Activated CD4-positive, alpha-beta T cell treated with anti-CD3 and anti-CD28 coated beads for 4 hours (primary cell): ENCODE data around the gene UBR4.

Experiments used
- DNase-seq, 2 donors: peaks; one replicate each; pipeline ENCODE4 v3.0.0-alpha.2; 2020

UBR4 gene

GRCh38 chr1:19087737-19088594 lies 122.1 kb downstream of the UBR4 start:
- DNase-seq = peak in 1 of 2 donors; percentile 17

GRCh38 chr1:19087017-19087736 lies 122.9 kb downstream of the UBR4 start:
- no peak for DNase-seq

DNA sequence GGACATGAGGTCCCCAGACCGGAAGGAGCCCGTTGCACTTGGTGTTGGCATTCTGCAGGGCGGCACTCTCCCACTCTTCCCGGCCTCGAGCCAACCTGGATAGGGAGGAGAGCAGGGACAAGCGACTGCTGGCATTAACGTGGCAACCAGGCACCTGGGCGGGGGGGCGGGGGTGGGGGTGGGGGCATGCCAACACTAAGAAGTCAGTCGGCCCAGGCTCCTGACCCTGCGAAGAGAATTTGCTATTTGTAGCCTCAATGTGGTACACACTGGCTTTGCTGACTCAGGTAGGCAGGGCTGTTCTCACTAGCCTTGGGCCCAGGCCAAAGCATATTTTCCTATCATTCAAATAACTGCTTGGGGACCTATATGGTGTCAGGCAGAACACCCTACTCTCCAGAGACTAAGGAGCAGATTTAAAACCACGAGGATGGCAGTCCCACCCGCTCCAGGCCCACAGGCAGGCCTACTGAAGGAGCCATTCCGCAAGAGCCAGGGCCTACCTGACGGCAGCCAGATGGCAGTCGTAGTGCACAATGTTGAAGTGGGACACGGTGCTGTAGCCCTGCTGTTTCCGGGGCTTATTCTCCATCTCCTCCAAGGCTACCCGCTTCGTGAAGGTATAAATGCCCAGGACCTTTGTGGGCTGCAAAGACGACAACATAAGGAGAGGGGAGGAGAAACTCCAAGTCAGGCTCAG lies 123.7 kb downstream of the UBR4 start:
- DNase-seq = no peak

DNA sequence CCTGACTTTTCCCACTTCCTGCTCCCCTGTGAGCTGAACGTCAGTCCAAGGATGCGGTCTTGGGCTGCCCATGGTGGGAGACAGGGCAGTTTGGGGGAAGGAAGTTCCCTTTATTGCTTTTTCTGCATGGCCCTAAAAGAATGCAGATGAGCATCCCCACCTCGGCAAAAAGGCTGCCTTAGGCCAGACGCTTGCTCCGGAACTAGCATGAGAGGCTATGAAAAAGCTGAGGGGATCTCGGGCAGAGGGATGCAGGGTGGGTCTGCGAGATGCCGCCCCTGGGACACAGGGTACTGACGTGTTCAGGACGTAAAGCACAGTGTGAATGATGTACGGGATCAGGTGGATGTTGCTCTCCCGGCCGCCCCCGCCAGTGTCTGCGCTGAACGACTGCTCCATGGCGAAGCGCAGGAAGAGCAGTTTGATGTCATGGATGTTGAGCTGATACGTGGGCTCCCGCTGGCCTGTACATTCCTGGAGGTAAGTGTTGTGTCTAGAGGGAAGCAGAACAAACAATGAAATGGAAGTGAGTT lies 125.8 kb downstream of the UBR4 start:
- no peak for DNase-seq

DNA sequence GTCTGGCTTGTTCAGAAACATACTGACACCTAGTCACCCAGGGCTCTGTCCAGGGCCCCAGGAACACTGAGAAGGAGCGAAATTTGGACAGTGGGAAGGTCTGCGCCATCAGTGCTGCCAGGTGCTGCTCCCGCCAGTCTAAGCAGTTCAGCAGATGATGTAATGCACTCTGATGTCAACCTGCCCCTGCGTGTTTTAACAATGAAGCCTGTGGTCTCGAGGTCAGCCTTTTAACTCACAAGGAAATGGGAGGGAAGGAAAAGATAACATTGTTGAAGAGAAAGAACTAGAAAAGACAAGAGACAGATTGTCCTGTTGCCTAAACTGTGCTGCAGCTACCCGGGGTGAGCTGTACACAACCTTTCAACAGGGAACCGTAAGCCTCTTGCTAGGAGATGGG lies 127.0 kb downstream of the UBR4 start:
- DNase-seq = no peak

- DNase-seq = no peak
Measured at GRCh38 chr1:19081218-19081893, 128.7 kb downstream of the UBR4 start.

GRCh38 chr1:19080721-19081120 lies 129.3 kb downstream of the UBR4 start:
- DNase-seq = no peak

DNA sequence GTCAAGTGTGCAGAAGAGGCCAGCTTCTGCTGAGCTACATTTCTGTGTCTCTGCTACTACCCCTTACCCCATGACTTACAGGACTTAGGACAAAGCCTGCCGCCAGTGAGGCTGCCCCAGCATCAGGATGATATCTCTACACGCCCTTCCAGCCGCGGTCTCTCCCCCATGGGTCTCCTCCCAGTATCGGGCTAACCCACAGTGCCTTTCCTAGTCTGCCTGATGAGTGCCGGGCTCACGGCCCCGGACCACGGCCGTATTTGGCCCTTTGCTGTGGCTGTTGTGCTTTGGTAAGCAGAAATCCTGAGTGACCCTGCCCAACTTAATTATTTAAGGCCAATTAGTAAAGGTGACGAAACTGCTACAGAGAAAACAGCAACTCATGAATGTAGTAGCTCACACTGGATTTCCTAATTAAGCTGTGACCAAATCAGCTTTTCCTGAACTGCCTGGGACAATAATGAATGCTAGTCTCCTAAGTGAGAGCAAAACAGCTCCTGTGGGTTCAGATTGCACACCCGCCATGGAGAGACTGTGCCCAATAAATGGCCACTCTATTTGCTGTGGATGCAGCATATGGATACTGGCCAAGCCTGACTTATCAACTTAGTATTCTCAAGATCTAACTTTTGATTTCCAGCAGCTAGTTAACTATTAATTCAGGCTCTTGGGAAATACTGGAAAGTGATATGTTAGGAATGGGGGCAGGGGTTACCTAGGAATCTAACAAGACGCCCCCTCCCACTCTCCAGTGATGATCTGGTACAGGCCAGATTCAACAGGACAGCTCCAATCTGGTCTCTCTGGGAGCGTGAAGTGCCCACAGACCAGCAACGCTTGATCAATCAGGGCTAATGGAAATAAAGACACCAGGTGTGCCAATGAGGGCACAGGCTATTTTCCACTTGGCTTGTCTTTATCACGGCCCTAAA lies 130.3 kb downstream of the UBR4 start:
- no peak for DNase-seq

DNA sequence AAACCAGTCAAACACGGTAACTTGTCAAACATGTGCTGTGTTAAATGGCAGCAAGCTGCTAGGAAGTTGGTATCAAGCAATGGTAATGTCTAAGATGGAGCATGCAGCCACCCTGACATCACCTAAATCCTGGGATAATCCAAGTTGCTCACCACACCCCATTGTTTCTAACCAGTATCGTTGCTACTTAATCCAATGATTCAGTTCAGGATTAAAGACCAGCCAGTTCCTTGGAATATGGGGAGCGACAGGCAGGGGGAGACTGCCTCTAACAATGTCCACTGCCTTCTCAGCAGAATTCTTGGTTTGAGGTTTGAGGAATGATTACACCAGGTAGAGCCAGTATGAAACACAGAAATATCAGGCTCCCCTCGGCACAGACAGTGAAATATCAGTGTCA lies 131.5 kb downstream of the UBR4 start:
- no peak for DNase-seq

DNA sequence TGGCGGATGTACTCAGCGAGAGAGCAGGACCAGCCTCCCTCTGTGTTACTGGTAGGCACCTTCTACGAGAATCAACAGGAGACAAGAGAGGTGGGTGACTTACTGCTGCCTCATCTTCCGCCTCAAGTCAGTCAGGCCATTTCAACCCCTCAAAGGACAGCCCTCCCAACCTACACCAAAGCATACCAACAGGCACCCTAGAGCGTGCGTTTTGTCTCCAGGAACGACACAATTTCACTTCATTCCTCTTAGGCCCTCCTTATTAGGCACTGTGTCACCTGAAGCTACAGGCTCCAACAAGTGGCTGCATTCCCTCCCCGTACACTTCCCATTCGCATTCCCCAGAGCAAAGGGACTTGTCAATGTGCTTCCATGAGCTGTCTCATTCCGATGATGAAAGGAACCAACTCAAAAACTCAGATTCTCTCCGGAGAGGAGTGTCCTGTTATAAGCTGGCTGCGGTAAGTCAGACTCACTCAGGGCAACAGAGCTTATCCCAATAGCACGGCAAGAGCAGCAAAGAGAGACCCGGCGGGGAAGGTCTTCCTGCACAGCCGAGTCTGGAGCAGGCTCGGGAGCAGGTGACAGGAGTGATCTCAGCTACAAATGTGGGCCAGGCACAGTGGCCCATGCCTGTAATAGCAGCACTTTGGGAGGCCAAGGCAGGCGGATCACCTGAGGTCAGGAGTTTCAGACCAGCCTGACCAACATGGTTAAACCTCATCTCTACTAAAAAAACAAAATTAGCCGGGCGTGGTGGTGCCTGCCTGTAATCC lies 133.0 kb downstream of the UBR4 start:
- DNase-seq = no peak

GRCh38 chr1:19074902-19075721 lies 135.0 kb downstream of the UBR4 start:
- DNase-seq = no peak

DNA sequence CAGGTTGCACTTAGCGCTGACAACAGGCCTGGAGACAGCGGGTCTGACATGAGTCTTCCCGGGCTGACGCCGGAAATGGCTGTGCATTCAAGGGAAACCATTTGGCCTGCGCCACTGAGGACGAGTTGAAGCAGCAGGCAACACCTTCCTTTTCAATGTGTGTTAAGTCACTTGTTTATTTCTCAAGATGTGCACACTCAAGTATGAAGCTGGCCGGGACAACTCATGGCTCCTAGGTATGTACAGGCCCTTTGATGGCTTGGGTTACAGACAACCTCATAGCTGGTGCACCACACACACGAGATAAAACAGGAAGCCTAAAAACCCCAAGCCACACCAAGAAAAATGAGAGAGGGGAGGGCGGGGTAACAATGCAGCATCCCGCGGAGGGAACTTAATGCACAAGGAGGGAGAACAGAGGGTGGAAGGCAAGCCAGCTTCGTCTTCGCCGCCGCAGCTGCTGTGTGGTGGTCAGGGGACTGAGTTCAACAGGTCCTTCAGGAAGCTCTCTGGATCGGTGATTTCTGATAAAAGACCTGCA lies 135.6 kb downstream of the UBR4 start:
- peak; percentile 43 to 49 for DNase-seq

DNA sequence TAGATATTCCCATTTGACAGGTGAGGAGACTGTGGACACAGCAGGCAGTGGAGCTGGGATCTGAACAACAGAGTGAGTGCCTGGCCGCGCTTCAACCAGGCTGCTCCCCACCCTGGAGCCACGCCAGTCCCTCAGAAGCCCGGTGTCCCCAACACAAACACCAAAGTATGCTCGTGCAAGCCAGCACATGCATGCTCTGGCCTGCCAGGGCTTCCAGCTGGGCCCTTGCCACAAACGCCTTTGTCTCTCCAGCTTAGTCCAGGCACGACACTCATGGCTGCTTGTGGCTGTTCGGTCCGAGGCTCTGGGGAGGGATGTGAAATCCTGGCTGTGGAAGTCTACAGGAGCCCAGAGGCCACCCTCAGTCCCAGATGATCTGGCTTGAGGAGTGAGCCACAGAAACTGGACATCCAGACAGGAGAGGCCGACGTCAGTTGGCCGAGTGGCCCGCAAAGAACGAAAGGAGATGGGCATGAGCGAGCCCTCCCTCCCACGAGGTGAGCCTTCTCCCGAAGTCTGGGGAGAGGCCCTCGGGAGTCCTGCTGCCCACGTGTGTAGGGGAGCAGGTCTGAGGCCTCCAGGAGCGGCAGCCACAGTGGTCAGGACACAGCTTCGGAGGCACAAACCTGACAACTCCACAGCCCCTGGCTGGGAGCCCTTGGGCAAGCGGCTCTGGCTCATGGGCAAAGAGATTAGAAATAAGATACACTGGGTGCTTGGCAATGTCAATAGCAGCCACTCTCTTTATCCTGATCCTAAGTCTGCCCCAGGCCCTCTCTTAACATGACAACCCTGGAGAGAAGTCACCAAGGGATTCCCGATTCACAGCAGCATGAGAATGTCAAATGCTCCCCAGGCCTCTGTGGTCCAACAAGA lies 136.5 kb downstream of the UBR4 start:
- no peak for DNase-seq

GRCh38 chr1:19072285-19072981 lies 137.6 kb downstream of the UBR4 start:
- DNase-seq = no peak

- no peak for DNase-seq
Measured at GRCh38 chr1:19071674-19072281, 138.3 kb downstream of the UBR4 start.

DNA sequence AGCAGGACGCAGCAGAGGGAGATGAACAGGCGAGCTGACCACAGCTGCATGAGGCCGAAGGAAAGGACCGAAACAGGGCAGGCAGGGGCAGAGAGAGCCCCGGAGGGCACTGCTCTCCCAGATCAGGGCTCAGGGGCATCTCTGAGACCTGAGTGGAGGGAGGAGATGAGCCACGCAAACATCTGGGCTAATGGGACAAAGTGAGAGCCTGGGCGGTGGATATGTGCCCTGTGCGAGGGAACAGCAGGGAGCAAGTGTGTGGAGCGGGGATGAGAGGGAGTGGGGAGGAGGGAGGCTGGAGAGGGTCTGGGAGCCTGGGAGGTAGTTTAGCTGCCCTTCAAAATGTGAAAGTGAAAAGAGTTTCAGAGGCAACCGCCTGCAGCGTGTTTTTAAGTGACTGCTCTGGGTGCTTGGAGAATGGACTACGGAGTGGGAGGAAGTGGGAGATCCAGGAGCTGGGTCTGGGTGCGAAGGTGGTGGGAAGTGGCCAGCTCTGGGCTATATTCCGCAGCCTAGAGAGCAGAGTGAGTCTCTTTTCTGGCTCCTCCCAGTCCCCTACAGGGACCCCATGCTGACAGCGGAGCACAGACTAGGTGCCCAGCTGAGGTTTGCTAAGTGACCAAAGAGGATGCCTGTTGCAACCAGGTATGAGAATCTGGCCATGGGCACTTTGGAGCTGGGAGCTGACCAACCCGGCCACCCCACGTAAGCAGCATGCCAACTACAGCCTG lies 139.0 kb downstream of the UBR4 start:
- no peak for DNase-seq

GRCh38 chr1:19070197-19070651 lies 139.8 kb downstream of the UBR4 start:
- no peak for DNase-seq
